ENCODE measurements around the gene THEMIS2.
"Not testable (repeated sequence)": the region's sequence is repeated elsewhere in the genome, so short reads cannot be mapped to it uniquely, and the experiment has no call there.

The THEMIS2 gene

DNA sequence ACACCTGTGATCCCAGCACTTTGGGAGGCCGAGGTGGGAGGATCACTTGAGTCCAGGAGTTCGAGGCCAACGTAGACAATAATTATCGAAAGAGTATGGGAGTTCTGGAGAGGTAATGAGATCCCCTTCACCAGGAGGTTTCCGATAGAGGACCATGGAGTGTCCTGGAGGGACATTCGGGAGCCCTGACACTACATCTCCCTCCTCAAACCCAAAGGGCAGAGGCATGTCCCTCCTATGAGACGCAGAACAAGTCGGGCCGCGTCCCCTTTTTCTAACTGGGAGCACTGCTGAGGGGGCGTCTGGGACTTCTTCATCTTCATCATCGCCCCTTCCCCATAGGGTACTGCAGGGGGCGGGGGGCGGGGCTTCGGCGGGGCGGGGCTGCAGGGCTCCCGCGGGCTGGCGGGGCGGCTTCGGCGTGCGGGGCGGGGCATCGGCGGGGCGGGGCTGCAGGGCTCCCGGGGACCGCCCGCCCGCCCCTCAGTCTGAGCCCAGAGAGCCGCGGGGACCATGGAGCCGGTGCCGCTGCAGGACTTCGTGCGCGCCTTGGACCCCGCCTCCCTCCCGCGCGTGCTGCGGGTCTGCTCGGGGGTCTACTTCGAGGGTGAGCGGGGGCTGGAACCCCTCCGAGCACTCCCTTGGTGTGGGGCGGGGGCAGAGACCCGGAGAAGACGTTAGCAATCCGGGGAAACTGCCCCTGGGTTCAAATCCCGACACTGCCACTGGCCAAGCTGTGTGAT lies at the start of gene THEMIS2:
TSS of gene THEMIS2 (plus strand) at position 486 of the 743 bp plus-strand sequence. CDS start at position 514, 28 bp downstream.
- peak; percentile 45 for DNase-seq

- DNase-seq: no peak
These were observed 48.6 kb upstream of the THEMIS2 start for GRCh38 chr1:27823784-27824183.

DNA sequence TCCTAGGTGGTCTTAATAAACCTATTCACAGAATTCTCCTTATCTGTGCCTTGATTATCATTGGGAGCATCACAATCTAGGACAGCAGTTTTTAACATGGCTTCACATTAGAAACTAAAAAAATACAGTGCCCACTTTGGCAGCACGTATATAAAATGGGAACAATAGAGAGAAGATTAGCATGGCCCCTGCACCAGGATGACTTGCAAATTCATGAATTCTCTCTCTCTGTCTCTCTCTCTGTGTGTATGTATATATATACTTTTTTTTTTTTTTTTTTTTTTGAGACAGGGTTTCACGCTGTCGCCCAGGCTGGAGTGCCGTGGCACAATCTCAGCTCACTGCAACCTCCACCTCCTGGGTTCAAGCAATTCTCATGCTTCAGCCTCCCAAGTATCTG lies 47.9 kb upstream of the THEMIS2 start:
- DNase-seq: no peak

DNA sequence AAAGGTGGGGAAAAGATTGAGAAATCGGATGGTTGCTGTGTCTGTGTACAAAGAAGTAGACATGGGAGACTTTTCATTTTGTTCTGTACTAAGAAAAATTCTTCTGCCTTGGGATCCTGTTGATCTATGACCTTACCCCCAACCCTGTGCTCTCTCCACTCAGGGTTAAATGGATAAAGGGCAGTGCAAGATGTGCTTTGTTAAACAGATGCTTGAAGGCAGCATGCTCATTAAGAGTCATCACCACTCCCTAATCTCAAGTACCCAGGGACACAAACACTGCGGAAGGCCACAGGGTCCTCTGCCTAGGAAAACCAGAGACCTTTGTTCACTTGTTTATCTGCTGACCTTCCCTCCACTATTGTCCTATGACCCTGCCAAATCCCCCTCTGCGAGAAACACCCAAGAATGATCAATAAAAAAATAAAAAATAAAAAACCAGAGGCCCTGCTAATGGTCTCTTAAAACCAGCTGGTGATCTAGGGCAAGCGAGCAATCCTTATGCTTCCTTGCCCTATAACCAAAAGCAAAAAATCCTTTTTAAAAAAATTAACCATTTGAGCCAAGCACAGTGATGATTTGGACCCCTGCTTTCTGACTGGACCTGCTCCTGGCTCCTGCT lies 42.9 kb upstream of the THEMIS2 start:
- DNase-seq: not testable (repeated sequence)

DNA sequence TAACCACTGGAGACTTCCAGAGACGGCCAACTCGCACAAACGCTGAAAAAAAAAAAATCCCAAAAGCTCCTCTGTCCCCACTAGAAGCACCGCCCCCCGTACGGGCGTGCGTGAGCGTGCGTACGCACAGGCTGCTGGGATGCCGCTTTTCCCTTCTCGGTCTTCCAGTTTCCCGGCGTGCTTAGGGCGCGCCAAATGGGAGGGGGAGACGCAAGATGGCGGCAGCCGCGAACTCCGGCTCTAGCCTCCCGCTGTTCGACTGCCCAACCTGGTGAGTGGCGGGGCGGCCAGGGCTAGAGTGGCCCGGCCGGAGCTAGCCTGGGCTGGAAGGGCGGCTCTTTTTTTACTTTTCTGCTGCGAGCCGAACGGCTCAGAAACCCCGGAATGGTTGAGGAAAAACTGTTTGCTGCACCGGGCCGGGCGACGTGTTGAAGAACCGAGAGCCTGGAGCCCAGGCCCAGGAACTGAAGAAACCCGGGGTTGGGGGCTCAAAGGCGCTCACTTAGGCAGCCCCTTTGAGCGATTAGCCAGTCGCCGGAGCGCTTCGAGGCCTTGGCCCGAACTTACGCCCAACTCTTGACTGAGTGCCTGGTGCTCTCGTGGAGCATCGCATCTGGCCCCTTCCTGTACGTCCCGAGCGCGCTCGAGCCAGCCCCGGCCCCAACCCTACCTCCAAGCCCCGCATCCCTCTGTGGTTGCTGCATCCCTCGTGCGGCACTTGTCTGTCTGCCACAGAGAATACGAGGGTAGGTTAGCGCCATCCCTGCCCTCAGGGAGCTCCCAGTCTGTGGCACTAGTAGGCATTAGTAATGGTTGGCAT lies 41.5 kb upstream of the THEMIS2 start, which contains the start of gene PPP1R8:
TSS of gene PPP1R8 (plus strand) at position 162 of the 820 bp plus-strand sequence. CDS start at position 216, 54 bp downstream.
- peak; percentile 96 for DNase-seq

GRCh38 chr1:27831568-27832410 lies 40.6 kb upstream of the THEMIS2 start:
- no peak for DNase-seq

DNA sequence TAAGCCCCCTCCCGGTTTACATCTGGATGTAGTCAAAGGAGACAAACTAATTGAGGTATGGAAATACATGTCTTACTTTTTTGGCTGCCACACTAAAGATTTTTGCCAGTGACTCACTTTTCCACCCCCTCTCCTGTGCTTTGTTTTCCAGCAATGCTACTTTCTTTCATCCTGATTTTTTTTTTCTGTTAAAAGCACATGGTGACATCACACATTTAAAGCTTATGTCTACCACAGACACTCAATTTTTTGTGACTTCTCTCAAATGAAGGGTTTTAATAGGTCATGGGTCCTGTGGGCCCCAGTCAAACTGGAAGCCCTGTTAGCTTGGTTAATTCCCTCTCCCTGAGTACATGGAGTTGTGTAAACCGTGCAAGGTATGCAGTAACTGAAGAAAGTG lies 39.6 kb upstream of the THEMIS2 start:
- no peak for DNase-seq

DNA sequence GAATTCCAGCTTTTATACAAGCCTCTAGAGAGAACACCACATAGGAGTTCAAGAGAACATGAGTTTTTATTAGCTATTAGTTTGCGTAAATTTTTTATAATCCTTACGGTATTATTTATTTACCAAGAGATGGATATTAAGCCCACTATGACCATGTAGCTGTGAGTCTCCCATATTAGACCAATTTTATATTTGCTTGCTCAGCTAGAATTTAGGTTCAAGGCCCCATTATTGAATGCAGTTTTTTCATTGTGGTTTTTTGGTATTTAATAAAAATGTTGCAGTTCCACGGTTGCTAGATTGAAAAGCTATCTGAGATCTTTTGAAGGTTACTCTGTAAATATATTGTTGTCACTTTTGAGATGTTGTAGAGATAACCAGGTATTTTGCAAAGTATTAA lies 38.9 kb upstream of the THEMIS2 start:
- DNase-seq: no peak

DNA sequence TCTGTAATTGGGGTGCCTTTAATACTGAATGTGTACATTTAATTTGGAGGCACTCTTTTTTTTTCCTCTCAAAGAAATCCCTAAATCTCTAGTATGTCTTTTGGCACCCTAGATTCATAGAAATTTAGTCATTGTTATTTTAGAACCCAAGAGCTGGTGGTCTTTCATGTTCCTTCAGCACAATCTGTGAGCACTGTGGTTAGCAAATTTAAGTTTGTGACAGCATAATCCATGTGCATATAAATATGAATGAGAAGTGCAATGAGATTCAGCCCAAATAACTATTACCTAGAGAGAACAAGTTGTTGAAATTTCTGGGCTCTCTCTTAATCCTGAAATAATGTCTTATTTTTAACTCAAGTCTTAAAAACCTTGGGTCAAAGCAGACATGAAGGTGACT lies 37.3 kb upstream of the THEMIS2 start:
- DNase-seq: no peak

- no peak for DNase-seq
These were observed 36.8 kb upstream of the THEMIS2 start for GRCh38 chr1:27835501-27835900.

GRCh38 chr1:27849951-27850350 lies 22.4 kb upstream of the THEMIS2 start:
- DNase-seq: no peak

DNA sequence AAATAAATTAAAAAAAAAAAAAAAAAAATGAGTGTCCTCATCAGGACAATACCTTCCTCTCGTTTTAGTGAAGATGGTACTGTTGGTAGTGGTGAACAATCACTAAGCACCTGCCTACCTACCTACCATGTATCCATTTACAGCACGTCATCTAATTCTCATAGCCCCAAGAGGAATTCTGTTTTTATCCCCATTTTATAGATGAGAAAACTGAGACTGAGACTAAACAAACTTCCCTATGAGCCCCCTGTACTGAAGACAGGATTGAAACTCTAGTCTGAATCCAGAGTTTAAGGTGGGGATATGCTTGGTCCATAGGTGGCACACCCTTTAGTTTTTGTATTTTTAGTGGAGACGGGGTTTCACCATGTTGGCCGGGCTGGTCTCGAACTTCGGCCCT lies 17.3 kb upstream of the THEMIS2 start:
- no peak for DNase-seq

DNA sequence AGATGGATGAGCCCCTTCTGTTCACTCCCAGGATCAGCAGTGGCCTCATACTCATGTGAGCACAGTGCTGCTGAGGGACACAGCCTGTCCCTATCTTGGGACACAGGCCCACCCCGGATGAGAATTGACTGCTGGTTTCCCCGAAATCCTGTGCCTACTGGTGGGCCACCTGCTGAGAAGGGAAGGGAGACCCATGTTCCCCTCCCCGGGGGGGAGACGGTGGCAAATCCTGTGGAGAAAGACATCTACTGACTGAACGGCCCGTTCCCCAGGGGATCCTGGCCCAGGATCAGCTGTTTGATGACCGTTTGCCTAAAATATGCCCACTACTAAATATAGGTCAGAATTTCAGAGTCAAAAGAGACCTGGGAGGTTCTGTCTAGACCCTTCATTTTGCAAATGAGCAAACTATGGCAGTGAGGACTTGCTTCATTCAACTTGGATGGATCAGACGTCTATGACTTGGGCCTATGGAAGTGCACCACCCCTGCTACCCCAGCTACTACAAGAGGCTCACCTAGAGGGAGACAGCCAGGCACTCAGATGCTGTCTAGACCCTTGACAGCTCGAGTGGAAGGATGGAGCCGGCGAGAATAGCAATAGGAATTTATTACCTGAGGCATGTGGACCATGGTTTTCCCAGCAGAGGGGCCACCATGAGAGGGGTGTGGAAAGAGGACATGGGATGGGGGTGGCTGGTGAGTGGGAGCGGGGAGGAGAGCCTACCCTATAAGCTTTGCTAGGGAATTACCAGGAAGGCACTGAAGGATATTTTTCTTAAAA lies 15.6 kb upstream of the THEMIS2 start:
- DNase-seq: no peak

DNA sequence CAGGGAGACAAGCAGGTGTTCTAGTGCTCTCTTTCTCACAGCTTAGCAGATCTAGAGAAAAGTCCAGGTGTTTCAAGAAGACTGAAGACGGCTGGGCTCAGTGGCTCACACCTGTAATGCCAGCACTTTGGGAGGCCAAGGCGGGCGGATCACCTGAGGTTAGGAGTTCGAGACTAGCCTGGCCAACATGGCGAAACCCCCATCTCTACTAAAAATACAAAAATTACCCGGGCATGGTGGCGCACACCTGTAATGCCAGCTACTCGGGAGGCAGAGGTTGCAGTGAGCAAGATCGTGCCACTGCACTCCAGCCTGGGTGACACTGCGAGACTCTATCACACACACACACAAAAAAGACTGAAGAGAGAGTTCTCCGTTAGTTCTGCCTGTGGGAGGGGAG lies 14.8 kb upstream of the THEMIS2 start:
- not testable (repeated sequence) for DNase-seq

- peak; percentile 88 for DNase-seq
These were observed 14.0 kb upstream of the THEMIS2 start for GRCh38 chr1:27858072-27858948.

GRCh38 chr1:27858949-27859576 lies 13.3 kb upstream of the THEMIS2 start:
- DNase-seq: no peak

DNA sequence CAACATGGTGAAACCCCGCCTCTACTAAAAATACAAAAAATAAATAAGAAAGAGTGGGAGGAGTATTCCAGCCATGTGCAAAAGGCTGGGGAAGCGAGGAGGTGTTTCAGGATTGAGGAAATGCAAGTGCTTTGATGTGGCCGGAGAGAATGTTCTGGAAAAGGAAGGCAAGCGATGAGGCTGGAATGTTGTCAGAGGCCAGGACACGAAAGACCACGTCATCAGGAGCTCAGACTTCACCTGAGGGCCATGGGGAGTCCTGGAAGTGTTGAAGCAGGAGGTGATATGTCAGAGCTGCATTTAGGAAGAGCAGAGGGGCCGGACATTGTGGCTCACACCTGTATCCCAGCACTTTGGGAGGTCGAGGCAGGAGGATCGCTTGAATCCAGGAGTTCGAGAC lies 10.9 kb upstream of the THEMIS2 start:
- DNase-seq: no peak

DNA sequence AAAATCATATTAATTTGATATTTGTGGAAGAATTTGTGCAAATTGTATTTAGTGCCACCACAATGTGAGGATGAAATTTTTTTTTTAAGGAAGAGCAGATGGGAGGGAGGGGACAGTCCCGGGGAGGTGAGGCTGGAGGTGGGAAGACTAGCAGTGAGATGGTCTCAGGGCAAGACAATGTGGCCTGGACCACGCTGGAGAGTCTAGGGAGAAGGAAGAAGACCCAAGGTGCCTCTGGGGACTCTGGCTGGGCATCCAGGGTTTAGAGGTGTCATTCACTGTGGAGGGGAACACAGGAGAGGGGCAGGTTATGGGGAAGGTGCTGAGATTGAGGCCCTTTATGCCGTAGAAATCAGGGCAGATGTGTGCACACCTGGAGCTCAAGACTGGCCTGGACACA lies 10.3 kb upstream of the THEMIS2 start:
- DNase-seq: no peak

DNA sequence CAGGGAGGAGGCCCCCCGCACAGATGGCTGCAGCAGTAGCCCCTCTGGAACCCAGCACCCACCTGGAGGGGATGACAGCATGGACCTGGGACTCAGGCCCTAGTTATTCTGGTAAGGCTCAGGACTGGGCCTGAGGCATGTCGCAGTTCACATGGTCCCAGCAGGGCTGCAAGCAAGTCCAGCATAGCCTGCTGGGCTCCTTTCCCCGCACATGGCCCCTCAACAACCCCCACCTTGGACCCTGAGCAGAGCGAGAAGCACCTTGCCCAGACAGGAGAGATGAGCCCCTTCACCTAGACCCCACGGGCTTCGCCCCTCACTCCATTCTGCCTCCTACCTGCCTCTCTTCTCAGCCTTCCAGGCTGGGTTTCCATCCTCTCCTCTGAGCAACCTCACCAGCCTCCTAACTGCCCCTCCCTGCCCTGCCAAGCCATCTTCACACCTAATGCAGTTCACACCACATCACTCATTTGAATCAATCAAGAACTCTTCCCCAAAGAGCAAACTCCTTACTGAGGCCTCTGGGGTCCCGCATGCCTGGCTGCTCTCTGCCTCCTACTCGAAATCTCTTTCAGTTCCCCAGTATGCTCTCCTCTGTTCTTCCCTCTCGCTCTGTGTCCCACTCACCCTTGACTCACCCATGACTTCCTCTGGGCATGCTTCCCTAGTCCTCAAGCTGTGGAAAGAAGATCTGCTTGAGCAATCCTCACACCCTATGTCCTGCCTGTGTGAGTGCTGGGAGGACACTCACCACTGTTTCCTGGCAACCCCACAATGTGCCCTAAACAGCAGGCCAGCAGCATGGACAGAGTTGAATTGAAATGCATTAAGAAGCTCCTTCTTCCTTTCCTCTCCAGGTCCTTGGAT lies 9.4 kb upstream of the THEMIS2 start:
- peak; percentile 53 for DNase-seq

All from midbrain (tissue), 1 donor.